GM21360 (cell line): Measurements from ENCODE around the gene ZSCAN21.

Source experiments
- ATAC-seq: cut with Tn5 transposase; IDR thresholded peaks from one replicate; pipeline ENCODE4 v1.9.1; 2021; ENCODE audit warnings: mild to moderate bottlenecking, moderate library complexity; ENCODE audit not compliant: unreplicated experiment

Gene ZSCAN21

GRCh38 chr7:100024020-100024619, 25.5 kb upstream of the ZSCAN21 start:
- ATAC-seq, result no peak

GRCh38 chr7:100027197-100027596, 22.4 kb upstream of the ZSCAN21 start:
- ATAC-seq, result no peak

GRCh38 chr7:100029596-100029995, 20.0 kb upstream of the ZSCAN21 start:
- ATAC-seq, result no peak

GRCh38 chr7:100033526-100033925, 16.0 kb upstream of the ZSCAN21 start:
- ATAC-seq, result no peak

GRCh38 chr7:100034871-100035510, 14.6 kb upstream of the ZSCAN21 start:
- ATAC-seq, result no peak

- no peak for ATAC-seq
Measured at GRCh38 chr7:100035876-100036275, 13.7 kb upstream of the ZSCAN21 start.

GRCh38 chr7:100038326-100038725, 11.2 kb upstream of the ZSCAN21 start:
- no peak for ATAC-seq

GRCh38 chr7:100040575-100040974, 9.0 kb upstream of the ZSCAN21 start:
- ATAC-seq, result no peak

GRCh38 chr7:100044718-100045117, 4.9 kb upstream of the ZSCAN21 start:
- no peak for ATAC-seq

- no peak for ATAC-seq
Measured at GRCh38 chr7:100048680-100049079, 894 bp upstream of the ZSCAN21 start.

- no peak for ATAC-seq
Measured at GRCh38 chr7:100051611-100052010, 2.0 kb downstream of the ZSCAN21 start.

GRCh38 chr7:100053215-100053614, 3.6 kb downstream of the ZSCAN21 start:
- ATAC-seq, result no peak

GRCh38 chr7:100057006-100057405, 7.4 kb downstream of the ZSCAN21 start:
- no peak for ATAC-seq

- ATAC-seq, result no peak
Measured at GRCh38 chr7:100059251-100059739, 9.7 kb downstream of the ZSCAN21 start.

- ATAC-seq, result no peak
Measured at GRCh38 chr7:100061518-100062193, 12.1 kb downstream of the ZSCAN21 start.

GRCh38 chr7:100063376-100063775, 13.8 kb downstream of the ZSCAN21 start:
- no peak for ATAC-seq

GRCh38 chr7:100064162-100064561, 14.6 kb downstream of the ZSCAN21 start:
- no peak for ATAC-seq

- ATAC-seq, result no peak
Measured at GRCh38 chr7:100065452-100066186, 16.0 kb downstream of the ZSCAN21 start.

- no peak for ATAC-seq
Measured at GRCh38 chr7:100066953-100067352, 17.4 kb downstream of the ZSCAN21 start.

GRCh38 chr7:100069991-100070390, 20.4 kb downstream of the ZSCAN21 start:
- no peak for ATAC-seq

GRCh38 chr7:100071018-100071723, 21.6 kb downstream of the ZSCAN21 start:
- ATAC-seq, result no peak
